ENCODE results near the gene UNC5C. TPM values are rescaled to one million over a fixed set of nuclear protein-coding genes. Genes with fewer than 3 reads are reported as not detected.

UNC5C gene
- total RNA-seq, 2 experiments from 2014 or later = not detected

DNA sequence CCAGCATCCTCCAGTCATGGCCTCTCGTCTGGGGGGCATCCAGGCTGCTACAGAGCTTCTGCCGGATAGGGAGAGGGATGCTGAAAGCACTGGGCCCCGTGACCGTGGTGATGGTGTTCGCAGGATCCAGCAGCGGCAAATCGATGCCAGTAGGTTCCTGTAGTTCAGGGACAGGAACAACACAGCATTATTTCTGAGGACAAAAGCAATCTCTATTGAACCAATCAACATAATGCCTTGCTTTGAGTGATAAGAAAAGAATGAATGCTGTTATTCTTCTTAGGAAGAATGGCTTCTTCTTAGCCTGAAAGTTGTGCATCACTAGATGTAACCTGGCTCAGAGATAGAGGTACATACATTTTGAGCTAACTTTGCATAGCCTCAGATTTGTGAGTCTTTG, 378.6 kb downstream of the UNC5C start:
- no peak overlapping the region for H3K4me3 Mint-ChIP-seq
- no peaks in the 10 kb centered on the region for H3K36me3 Mint-ChIP-seq
- no peaks in the 10 kb centered on the region for H3K27me3 Mint-ChIP-seq
- ChIA-PET CTCF (interaction anchor here (0.6 kb wide), 1 partner anchor 367 kb away, joined by 3 read pairs; no protein-coding TSS in a partner anchor), POLR2A (interaction anchor here (1.1 kb wide), 1 partner anchor 9 kb away, joined by 3 read pairs; no protein-coding TSS in a partner anchor)
- no peak for DNase-seq
- H3K9me3 Mint-ChIP-seq = peaks cover 3% of the 10 kb centered on the region
- H3K27ac Mint-ChIP-seq = no peak overlapping the region
- H3K4me1 Mint-ChIP-seq (ENCODE audit: low read depth) = no peaks in the 10 kb centered on the region
- intact Hi-C loops (cut with micrococcal nuclease) = no loop called here

DNA sequence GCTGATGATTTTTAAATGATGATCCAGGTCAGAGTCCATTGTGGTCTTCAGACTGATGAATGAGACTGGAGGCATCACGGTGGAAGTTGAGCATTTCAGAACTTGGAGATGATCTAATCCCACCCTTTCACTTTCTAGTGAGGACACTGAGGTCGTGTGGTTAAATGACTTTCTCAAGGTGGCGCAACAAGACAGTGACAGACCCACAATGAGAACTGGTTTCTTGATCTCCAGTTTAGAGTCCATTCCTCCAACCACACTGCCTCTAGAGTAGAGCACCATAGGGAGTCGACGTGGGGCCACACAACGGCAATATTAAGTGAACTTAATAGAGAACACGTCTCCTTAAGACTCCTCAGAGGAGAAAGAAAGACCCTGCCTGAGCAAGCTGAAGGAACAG, 381.0 kb downstream of the UNC5C start:
- Mint-ChIP-seq H3K27me3 (no peaks in the 10 kb centered on the region), H3K4me3 (no peak overlapping the region), H3K4me1 (ENCODE audit: low read depth) (no peaks in the 10 kb centered on the region), H3K36me3 (no peaks in the 10 kb centered on the region), H3K9me3 (peaks cover 3% of the 10 kb centered on the region), H3K27ac (no peak overlapping the region)
- ChIA-PET CTCF (no interaction called here), POLR2A (no interaction called here)
- intact Hi-C loops (cut with micrococcal nuclease) = loop anchor here (5.0 to 10.0 kb wide), 4 partner anchors 99 to 1987 kb away; no protein-coding TSS in a partner anchor
- DNase-seq = peak; percentile 19

DNA sequence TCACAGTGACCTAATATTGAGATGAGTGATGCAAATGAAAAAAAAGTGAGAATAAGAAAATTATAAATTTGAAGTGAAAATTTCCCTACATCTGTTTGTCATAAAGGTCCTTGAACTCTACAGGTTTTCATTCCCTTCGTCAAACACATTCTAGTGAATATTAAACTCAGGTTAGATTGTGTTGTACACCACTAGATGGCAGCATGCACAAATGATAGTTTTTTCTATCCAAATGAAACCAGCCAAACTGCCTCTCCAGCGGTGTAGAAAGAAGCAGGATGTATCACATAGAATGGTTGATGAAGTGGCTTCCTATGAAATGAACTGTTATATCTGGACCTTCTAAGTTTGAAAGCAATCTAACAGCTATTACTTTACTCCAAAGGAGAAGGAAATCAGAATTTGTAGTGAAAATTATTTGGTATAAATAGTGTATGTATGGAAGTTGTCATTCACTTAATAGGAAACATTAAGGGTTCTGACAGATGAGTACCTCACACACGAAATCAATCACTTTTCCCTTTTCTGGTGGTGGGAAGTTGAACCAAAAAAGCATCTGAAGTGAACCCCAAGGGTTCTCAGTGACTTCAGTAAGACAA, 382.7 kb downstream of the UNC5C start:
- intact Hi-C loops (cut with micrococcal nuclease) = loop anchor here (1.0 to 10.0 kb wide), 5 partner anchors 83 to 1989 kb away; no protein-coding TSS in a partner anchor

GRCh38 chr4:95162867-95163266, 385.9 kb downstream of the UNC5C start:
- intact Hi-C loops (cut with micrococcal nuclease) = loop anchor here (10.0 kb wide), 1 partner anchor 1992 kb away; no protein-coding TSS in a partner anchor
- CTCF ChIA-PET = no interaction called here

More for the DNA sequence above, 382.7 kb downstream of the UNC5C start:
- CTCF ChIA-PET = interaction anchor here (0.7 to 1.2 kb wide), 2 partner anchors 79 to 471 kb away, joined by 3 read pairs; no protein-coding TSS in a partner anchor
- POLR2A ChIA-PET = no interaction called here
- no peaks in the 10 kb centered on the region for H3K27me3 Mint-ChIP-seq
- no peaks in the 10 kb centered on the region for H3K4me1 Mint-ChIP-seq (ENCODE audit: low read depth)
- no peak overlapping the region for H3K27ac Mint-ChIP-seq
- H3K9me3 Mint-ChIP-seq = no peaks in the 10 kb centered on the region
- peak; percentile 22 for DNase-seq
- no peak overlapping the region for H3K4me3 Mint-ChIP-seq
- H3K36me3 Mint-ChIP-seq = no peaks in the 10 kb centered on the region

DNA sequence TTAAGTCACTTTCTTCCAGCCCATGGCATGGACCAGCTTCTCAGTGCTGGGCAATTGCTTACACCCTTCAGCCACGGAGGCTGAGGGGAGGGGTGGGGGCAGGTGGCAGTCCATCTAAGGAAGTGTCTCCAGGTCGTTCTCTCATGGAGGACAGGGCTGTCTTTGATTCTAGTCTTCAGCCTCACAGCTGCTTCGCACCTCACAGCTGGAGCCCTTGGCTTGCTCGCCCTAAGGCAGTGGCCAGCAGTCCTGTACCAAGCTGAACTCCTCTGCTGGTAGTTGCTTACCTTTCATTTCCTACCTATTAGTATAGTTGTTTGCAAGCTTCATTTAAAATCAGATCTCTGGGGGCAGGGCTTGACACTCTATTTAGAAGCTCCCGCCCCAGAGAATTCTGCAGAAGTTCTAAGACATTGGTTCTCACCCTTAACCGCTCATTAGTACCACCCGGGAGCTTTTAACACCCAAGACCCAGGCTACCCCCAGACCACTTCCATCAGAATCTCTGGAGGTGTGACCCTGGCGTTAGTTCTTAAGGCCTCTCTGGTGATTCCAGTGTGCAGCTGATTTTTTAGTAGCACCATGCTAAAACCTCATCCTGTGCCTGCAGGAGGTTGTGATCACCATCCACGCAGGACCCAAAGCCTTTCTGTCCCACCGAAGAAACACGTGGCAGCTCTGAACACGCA, 386.8 kb downstream of the UNC5C start:
- POLR2A ChIA-PET = interaction anchor here (1.4 kb wide), 1 partner anchor 8 kb away, joined by 3 read pairs; no protein-coding TSS in a partner anchor
- Mint-ChIP-seq H3K27me3 (no peaks in the 10 kb centered on the region), H3K9me3 (no peaks in the 10 kb centered on the region), H3K4me1 (ENCODE audit: low read depth) (no peaks in the 10 kb centered on the region), H3K36me3 (no peaks in the 10 kb centered on the region), H3K27ac (no peak overlapping the region), H3K4me3 (no peak overlapping the region)
- intact Hi-C loops (cut with micrococcal nuclease) = loop anchor here (10.0 kb wide), 1 partner anchor 1993 kb away; no protein-coding TSS in a partner anchor
- CTCF ChIA-PET = no interaction called here
- no peak for DNase-seq

More at GRCh38 chr4:95162867-95163266, 385.9 kb downstream of the UNC5C start:
- H3K9me3 Mint-ChIP-seq = no peaks in the 10 kb centered on the region
- H3K27me3 Mint-ChIP-seq = no peaks in the 10 kb centered on the region
- no peak overlapping the region for H3K27ac Mint-ChIP-seq
- H3K4me3 Mint-ChIP-seq = no peak overlapping the region
- H3K36me3 Mint-ChIP-seq = no peaks in the 10 kb centered on the region
- no peak for DNase-seq
- POLR2A ChIA-PET = no interaction called here
- no peaks in the 10 kb centered on the region for H3K4me1 Mint-ChIP-seq (ENCODE audit: low read depth)

- Mint-ChIP-seq H3K27me3 (no peaks in the 10 kb centered on the region), H3K4me1 (ENCODE audit: low read depth) (peaks cover 14% of the 10 kb centered on the region)
- CTCF ChIA-PET = no interaction called here
Measured at GRCh38 chr4:95159384-95159783, 389.4 kb downstream of the UNC5C start.

GRCh38 chr4:95158626-95159025, 390.1 kb downstream of the UNC5C start:
- Mint-ChIP-seq H3K36me3 (no peaks in the 10 kb centered on the region), H3K4me3 (no peak overlapping the region), H3K27me3 (no peaks in the 10 kb centered on the region), H3K4me1 (ENCODE audit: low read depth) (peaks cover 14% of the 10 kb centered on the region), H3K9me3 (no peaks in the 10 kb centered on the region), H3K27ac (no peak overlapping the region)
- DNase-seq = no peak
- intact Hi-C loops (cut with micrococcal nuclease) = loop anchor here (5.0 kb wide), 2 partner anchors 349 to 1194 kb away; no protein-coding TSS in a partner anchor
- ChIA-PET POLR2A (interaction anchor here (0.6 kb wide), 1 partner anchor 24 kb away, joined by 3 read pairs; no protein-coding TSS in a partner anchor), CTCF (no interaction called here)

More at GRCh38 chr4:95159384-95159783, 389.4 kb downstream of the UNC5C start:
- Mint-ChIP-seq H3K4me3 (no peak overlapping the region), H3K36me3 (no peaks in the 10 kb centered on the region), H3K27ac (no peak overlapping the region), H3K9me3 (no peaks in the 10 kb centered on the region)
- intact Hi-C loops (cut with micrococcal nuclease) = loop anchor here (5.0 kb wide), 2 partner anchors 348 to 1193 kb away; no protein-coding TSS in a partner anchor
- POLR2A ChIA-PET = interaction anchor here (0.6 kb wide), 1 partner anchor 24 kb away, joined by 3 read pairs; no protein-coding TSS in a partner anchor
- DNase-seq = no peak

- no peak for DNase-seq
- intact Hi-C loops (cut with micrococcal nuclease) = loop anchor here (5.0 kb wide), 2 partner anchors 349 to 1194 kb away; no protein-coding TSS in a partner anchor
- POLR2A ChIA-PET = no interaction called here
- CTCF ChIA-PET = no interaction called here
- Mint-ChIP-seq H3K36me3 (no peaks in the 10 kb centered on the region), H3K4me1 (ENCODE audit: low read depth) (peaks cover 14% of the 10 kb centered on the region), H3K9me3 (no peaks in the 10 kb centered on the region), H3K27ac (no peak overlapping the region), H3K27me3 (no peaks in the 10 kb centered on the region), H3K4me3 (no peak overlapping the region)
Measured at GRCh38 chr4:95158045-95158444, 390.7 kb downstream of the UNC5C start.

GRCh38 chr4:95157596-95157995, 391.2 kb downstream of the UNC5C start:
- Mint-ChIP-seq H3K9me3 (no peaks in the 10 kb centered on the region), H3K27ac (no peak overlapping the region), H3K36me3 (no peaks in the 10 kb centered on the region), H3K4me3 (no peak overlapping the region), H3K27me3 (no peaks in the 10 kb centered on the region), H3K4me1 (ENCODE audit: low read depth) (peaks cover 14% of the 10 kb centered on the region)
- DNase-seq = no peak
- intact Hi-C loops (cut with micrococcal nuclease) = loop anchor here (5.0 kb wide), 2 partner anchors 350 to 1195 kb away; no protein-coding TSS in a partner anchor
- CTCF ChIA-PET = no interaction called here
- POLR2A ChIA-PET = no interaction called here

DNA sequence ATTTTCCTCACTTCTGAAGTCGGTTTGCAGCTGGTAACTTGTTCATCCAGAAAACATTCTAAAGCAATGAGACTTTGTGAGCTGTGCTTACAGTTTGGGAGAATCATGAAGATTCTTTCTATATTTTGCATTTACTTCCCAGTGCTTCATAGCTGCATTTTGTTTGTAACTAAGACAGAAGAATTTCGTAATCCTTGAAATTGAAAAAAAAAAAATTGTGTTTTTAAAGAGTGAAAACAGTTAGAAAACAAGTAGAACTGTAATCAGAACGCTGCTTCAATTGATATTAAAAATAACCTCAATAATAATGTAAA, 392.4 kb downstream of the UNC5C start:
- Mint-ChIP-seq H3K4me1 (ENCODE audit: low read depth) (peaks cover 14% of the 10 kb centered on the region), H3K27ac (no peak overlapping the region), H3K27me3 (no peaks in the 10 kb centered on the region), H3K9me3 (no peaks in the 10 kb centered on the region), H3K36me3 (no peaks in the 10 kb centered on the region), H3K4me3 (no peak overlapping the region)
- DNase-seq = no peak
- ChIA-PET POLR2A (interaction anchor here (0.6 kb wide), 1 partner anchor 93 kb away, joined by 3 read pairs; no protein-coding TSS in a partner anchor), CTCF (interaction anchor here (0.6 to 1.2 kb wide), 8 partner anchors 8 to 1352 kb away, joined by 3 to 4 read pairs (median 3); no protein-coding TSS in a partner anchor)
- intact Hi-C loops (cut with micrococcal nuclease) = loop anchor here (5.0 kb wide), 2 partner anchors 351 to 1196 kb away; no protein-coding TSS in a partner anchor

GRCh38 chr4:95155759-95156451, 392.9 kb downstream of the UNC5C start:
- Mint-ChIP-seq H3K27me3 (no peaks in the 10 kb centered on the region), H3K4me3 (no peak overlapping the region), H3K9me3 (no peaks in the 10 kb centered on the region), H3K36me3 (no peaks in the 10 kb centered on the region), H3K4me1 (ENCODE audit: low read depth) (peaks cover 14% of the 10 kb centered on the region), H3K27ac (no peak overlapping the region)
- ChIA-PET POLR2A (interaction anchor here (0.6 kb wide), 1 partner anchor 94 kb away, joined by 3 read pairs; no protein-coding TSS in a partner anchor), CTCF (interaction anchor here (0.6 to 1.2 kb wide), 5 partner anchors 11 to 1193 kb away, joined by 3 to 4 read pairs (median 3); no protein-coding TSS in a partner anchor)
- DNase-seq = no peak
- intact Hi-C loops (cut with micrococcal nuclease) = loop anchor here (5.0 kb wide), 2 partner anchors 351 to 1196 kb away; no protein-coding TSS in a partner anchor
